NCI-H128 (cell line): ENCODE results near the gene KPNB1.

Experiments
- DNase-seq: peaks from one replicate; lab custom pipeline; 2025; ENCODE audit not compliant: unreplicated experiment; lab: John Stamatoyannopoulos, UW

Gene KPNB1

GRCh38 chr17:47649153-47649971 lies at the start of gene KPNB1:
Gene KPNB1 (plus strand): TSS chr17:47649919. CDS start chr17:47650245, 326 bp downstream.
- DNase-seq, result peak; percentile 97

- no peak for DNase-seq
These were observed 45.7 kb upstream of the KPNB1 start for GRCh38 chr17:47603830-47604597.

- DNase-seq, result no peak
These were observed 45.2 kb upstream of the KPNB1 start for GRCh38 chr17:47604598-47604927.

- DNase-seq, result no peak
These were observed 44.7 kb upstream of the KPNB1 start for GRCh38 chr17:47605011-47605410.

- no peak for DNase-seq
These were observed 42.2 kb upstream of the KPNB1 start for GRCh38 chr17:47607481-47607880.

GRCh38 chr17:47611372-47612350 lies 38.1 kb upstream of the KPNB1 start:
- no peak for DNase-seq

- DNase-seq, result peak; percentile 2
These were observed 33.8 kb upstream of the KPNB1 start for GRCh38 chr17:47615766-47616424.

GRCh38 chr17:47618410-47618809 lies 31.3 kb upstream of the KPNB1 start:
- DNase-seq, result no peak

- DNase-seq, result no peak
These were observed 29.0 kb upstream of the KPNB1 start for GRCh38 chr17:47620503-47621245.

GRCh38 chr17:47621293-47622179 lies 28.2 kb upstream of the KPNB1 start:
- DNase-seq, result no peak

GRCh38 chr17:47622180-47622549 lies 27.6 kb upstream of the KPNB1 start:
- no peak for DNase-seq

- no peak for DNase-seq
These were observed 25.0 kb upstream of the KPNB1 start for GRCh38 chr17:47624727-47625068.

- no peak for DNase-seq
These were observed 21.6 kb upstream of the KPNB1 start for GRCh38 chr17:47628014-47628566.

GRCh38 chr17:47629826-47630225 lies 19.9 kb upstream of the KPNB1 start:
- DNase-seq, result no peak

GRCh38 chr17:47630614-47631013 lies 19.1 kb upstream of the KPNB1 start:
- DNase-seq, result no peak

GRCh38 chr17:47632991-47633390 lies 16.7 kb upstream of the KPNB1 start:
- no peak for DNase-seq

GRCh38 chr17:47633996-47634395 lies 15.7 kb upstream of the KPNB1 start:
- no peak for DNase-seq

- DNase-seq, result no peak
These were observed 14.8 kb upstream of the KPNB1 start for GRCh38 chr17:47634870-47635269.

- DNase-seq, result no peak
These were observed 14.0 kb upstream of the KPNB1 start for GRCh38 chr17:47635734-47636133.
